ENCODE data around the gene GTPBP3.
A peak's percentile ranks its signal among the peaks of the same experiment; 100 is the strongest.

GTPBP3 gene

DNA sequence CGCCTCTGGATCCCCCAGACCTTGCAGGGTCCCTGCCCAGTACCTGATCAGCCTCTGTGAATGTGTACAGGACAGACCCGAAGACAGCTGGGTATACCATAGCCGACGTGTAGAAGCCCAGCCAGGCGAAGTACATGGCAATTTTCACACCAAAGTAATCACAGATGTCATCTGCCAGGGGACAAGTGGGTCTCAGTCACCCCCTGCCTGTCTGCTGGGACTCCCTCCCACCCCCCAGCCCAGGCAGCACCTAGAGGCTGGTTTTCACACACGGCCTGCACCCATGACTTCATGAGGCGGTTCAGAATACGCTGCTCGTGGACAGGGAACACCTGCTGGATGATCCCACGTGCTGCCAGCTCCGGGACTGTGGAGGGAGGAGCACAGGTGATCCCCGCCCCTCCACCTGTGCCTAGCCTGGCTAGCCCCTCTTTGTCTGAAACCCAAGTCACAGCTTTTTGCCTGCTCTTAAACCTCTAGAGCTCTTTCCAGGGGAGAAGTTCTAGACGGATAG, 6.3 kb upstream of the GTPBP3 start:
- H3K27me3 ChIP-seq (replicated peaks; ENCODE audit: control insufficient read depth, insufficient read depth, low read length): no peaks in the 10 kb centered on the region

DNA sequence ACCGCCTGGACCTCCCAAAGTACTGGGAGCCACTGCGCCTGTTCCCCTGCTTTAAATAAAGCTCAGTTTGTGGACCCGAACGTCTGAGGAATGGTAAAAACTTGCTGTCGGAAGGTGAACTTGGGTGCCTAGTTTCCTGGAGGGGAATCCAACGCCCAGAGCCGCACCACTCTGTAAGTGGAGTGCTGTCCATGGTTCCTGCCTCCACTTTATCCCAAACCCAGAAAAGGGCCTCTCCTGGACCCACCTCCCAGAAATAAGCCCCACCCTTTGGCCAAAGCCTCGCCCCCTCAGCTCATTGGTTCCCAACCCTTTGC, 5.0 kb upstream of the GTPBP3 start:
- no peak overlapping the region for H3K9ac ChIP-seq (ENCODE audit: low read length)
- H3K4me1 ChIP-seq (ENCODE audit: control insufficient read depth, insufficient read depth, low read length): peaks cover 6% of the 10 kb centered on the region
- DNase-seq (ENCODE audit: low read depth): no peak
- H3K9me3 ChIP-seq (ENCODE audit: control insufficient read depth, low read length): no peaks in the 10 kb centered on the region
- H3K27me3 ChIP-seq (replicated peaks; ENCODE audit: control insufficient read depth, insufficient read depth, low read length): no peaks in the 10 kb centered on the region
- H3K36me3 ChIP-seq (ENCODE audit: control insufficient read depth, insufficient read depth, low read length, severe bottlenecking): no peaks in the 10 kb centered on the region
- no peak overlapping the region for H3K4me3 ChIP-seq (ENCODE audit: low read length)

More for the DNA sequence above, 6.3 kb upstream of the GTPBP3 start:
- Histone ChIP-seq H3K9ac (ENCODE audit: low read length) (no peak overlapping the region), H3K4me3 (ENCODE audit: low read length) (no peak overlapping the region), H3K9me3 (ENCODE audit: control insufficient read depth, low read length) (no peaks in the 10 kb centered on the region), H3K4me1 (ENCODE audit: control insufficient read depth, insufficient read depth, low read length) (peaks cover 16% of the 10 kb centered on the region), H3K36me3 (ENCODE audit: control insufficient read depth, insufficient read depth, low read length, severe bottlenecking) (no peaks in the 10 kb centered on the region)
- DNase-seq (ENCODE audit: low read depth): no peak

DNA sequence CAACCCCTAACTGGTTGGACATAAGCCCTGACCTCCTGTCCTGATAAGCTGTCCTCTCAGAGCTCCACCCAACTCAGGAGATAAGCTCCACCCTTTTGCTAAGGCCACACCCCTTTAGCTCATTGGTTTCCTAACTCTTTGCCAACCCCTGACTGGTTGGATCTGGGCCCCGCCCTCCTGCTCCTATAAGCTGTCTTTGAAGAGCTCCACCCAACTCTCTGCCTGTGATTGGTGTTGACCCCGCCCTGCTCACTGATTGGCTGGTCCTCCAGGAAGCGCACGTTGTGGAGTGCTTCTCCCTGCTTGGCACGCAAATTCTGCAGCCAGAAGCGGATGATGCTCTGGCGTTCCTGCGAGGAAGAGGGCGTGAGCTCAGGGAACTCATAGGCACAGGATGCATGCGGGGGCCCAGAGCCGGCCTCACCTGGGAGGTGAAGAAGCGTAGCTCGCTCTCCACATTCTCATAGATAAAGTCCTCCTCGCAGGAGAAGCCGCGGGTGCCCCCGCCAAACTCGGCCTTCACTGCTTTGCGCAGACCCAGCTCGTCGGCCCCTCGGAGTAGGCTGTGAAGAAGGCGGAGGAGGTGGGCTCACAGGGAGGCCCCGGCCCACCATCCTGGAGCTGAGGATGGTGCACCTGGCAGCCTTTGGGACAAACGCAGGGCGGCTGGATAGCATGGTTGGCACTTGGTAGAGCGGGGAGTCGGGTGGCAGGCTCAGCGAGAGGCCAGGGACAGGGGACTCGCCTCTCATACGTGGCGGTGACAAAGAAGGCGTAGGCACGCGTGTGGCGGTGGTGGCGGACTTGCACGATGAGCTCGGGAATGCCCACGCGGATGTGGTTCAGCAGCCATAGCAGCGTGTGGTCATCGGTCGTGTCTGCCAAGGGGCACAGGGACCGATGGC, 4.4 kb upstream of the GTPBP3 start:
- H3K36me3 ChIP-seq (ENCODE audit: control insufficient read depth, insufficient read depth, low read length, severe bottlenecking): no peaks in the 10 kb centered on the region
- peak; percentile 39 for DNase-seq (ENCODE audit: low read depth)
- H3K9ac ChIP-seq (ENCODE audit: low read length): no peak overlapping the region
- no peaks in the 10 kb centered on the region for H3K9me3 ChIP-seq (ENCODE audit: control insufficient read depth, low read length)
- peaks cover 10% of the 10 kb centered on the region for H3K4me1 ChIP-seq (ENCODE audit: control insufficient read depth, insufficient read depth, low read length)
- no peak overlapping the region for H3K4me3 ChIP-seq (ENCODE audit: low read length)
- H3K27me3 ChIP-seq (replicated peaks; ENCODE audit: control insufficient read depth, insufficient read depth, low read length): no peaks in the 10 kb centered on the region

DNA sequence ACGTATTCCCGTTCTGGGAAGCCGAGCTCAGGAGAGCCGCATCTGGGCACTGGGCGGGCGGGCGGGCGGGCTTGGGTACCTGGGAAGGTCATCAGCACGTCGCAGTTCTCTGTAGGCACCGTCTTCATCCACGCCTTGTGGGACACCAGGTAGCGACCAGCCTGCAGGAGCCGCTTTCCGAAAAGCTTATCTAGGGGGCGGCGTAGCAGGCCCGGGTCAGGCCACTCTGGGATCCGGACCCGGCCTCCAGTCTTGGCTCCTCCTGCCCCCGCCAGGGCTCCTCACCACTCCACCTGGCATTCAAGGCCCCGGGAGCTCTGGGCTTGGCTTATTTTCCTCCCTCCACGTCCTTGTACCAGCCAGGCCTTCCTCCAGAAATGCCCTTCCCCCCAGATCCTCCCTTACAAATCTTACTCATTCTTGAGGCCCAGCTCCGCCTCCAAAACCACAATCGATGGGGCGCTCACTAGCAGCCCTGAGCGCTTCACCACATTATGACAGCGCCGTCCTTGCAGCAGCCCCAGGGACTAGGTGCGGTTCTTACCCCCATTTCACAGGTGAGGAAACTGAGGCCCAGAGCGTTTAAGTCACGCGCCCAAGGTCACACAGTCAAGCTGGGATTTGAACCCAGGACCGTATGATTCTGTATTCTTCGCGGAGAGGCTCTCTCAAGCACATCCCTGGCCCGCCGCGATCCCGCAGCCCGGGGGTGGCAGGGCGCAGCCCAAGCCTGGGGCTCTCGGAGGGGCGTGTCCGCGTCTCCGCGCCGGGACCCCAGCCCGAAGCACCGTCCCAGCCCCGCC, 3.5 kb upstream of the GTPBP3 start:
- peak overlapping the region; percentile 89 for H3K9ac ChIP-seq (ENCODE audit: low read length)
- H3K9me3 ChIP-seq (ENCODE audit: control insufficient read depth, low read length): no peaks in the 10 kb centered on the region
- peak overlapping the region; percentile 88 for H3K4me3 ChIP-seq (ENCODE audit: low read length)
- no peaks in the 10 kb centered on the region for H3K27me3 ChIP-seq (replicated peaks; ENCODE audit: control insufficient read depth, insufficient read depth, low read length)
- peaks cover 16% of the 10 kb centered on the region for H3K4me1 ChIP-seq (ENCODE audit: control insufficient read depth, insufficient read depth, low read length)
- no peaks in the 10 kb centered on the region for H3K36me3 ChIP-seq (ENCODE audit: control insufficient read depth, insufficient read depth, low read length, severe bottlenecking)
- DNase-seq (ENCODE audit: low read depth): peak; percentile 65

DNA sequence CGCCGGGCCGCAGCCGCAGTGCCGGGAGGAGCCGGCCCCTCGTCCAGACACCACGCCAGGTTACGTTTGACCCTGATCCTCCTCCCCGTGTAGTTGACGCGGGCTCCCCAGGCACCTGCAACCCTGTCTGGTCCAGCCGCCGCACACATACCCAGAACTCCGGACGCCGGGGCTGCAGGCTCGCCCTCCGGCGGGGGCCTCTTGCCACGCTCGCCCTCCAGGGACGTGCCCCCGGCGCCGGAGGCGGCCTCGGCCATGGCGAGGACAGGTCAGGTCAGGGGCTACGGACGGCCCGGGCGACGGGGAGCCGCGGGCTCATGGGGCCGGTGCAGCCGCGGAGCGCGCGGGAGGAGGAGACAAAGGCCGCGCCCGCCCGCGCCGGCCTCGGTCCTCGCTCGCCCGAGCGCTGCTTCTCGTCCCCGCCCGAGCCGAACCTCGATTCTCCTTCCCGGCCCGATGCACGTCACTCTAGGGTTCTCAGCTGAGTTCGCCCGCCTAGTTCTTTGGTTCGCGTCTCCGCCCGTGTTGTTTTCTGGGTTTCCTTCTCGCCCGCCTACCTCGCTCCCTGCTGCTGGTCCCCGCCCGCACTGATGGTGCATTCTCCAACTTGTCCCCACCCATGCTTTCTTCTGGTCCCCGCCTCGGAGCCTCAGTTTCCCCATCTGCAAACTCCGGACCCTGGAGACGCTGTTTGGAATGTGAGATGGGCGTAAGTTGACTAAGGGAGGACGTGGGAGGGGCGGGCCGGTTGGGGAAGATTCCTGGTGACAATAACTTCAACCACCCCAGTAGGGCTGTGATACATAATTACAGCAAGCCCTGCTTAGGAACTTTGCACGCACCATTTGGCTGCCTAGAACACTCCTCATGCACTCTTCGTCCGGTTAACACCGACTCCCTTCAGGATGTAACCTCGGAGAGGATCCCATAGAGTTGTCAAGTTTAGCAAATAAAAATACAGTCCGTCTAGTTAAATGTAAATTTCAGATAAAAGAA, 2.6 kb upstream of the GTPBP3 start, which contains the start of gene ANO8:
TSS of gene ANO8 (minus strand) at position 442 of the 996 bp plus-strand sequence. CDS start at position 257, 185 bp downstream.
- no peaks in the 10 kb centered on the region for H3K9me3 ChIP-seq (ENCODE audit: control insufficient read depth, low read length)
- peak within 1 kb of the TSS; percentile 89 for H3K9ac ChIP-seq (ENCODE audit: low read length)
- peaks cover 16% of the 10 kb centered on the region for H3K4me1 ChIP-seq (ENCODE audit: control insufficient read depth, insufficient read depth, low read length)
- H3K27me3 ChIP-seq (replicated peaks; ENCODE audit: control insufficient read depth, insufficient read depth, low read length): no peaks in the 10 kb centered on the region
- peak within 1 kb of the TSS; percentile 88 for H3K4me3 ChIP-seq (ENCODE audit: low read length)
- DNase-seq (ENCODE audit: low read depth): peak; percentile 99
- no peaks in the 10 kb centered on the region for H3K36me3 ChIP-seq (ENCODE audit: control insufficient read depth, insufficient read depth, low read length, severe bottlenecking)

DNA sequence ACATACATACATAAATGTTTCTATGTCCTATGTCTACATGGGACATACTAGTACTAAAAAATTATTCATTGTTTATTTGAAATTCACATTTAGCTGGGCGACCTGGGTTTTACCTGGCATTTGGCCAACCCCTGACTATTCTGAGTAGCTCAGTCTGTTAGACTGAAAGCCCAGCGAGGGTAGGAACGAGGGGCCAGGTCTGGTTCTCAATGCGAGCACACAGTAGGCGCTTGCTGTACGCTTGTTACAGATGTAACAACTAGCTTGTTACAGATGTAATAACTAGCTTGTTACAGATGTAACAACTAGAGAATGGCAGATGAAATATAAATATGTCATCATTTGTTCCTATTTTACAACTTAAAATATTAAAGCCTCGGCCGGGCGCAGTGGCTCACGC, 1.8 kb upstream of the GTPBP3 start:
- H3K36me3 ChIP-seq (ENCODE audit: control insufficient read depth, insufficient read depth, low read length, severe bottlenecking): no peaks in the 10 kb centered on the region
- H3K9ac ChIP-seq (ENCODE audit: low read length): peak overlapping the region; percentile 89
- no peaks in the 10 kb centered on the region for H3K9me3 ChIP-seq (ENCODE audit: control insufficient read depth, low read length)
- H3K4me3 ChIP-seq (ENCODE audit: low read length): peak overlapping the region; percentile 88
- H3K27me3 ChIP-seq (replicated peaks; ENCODE audit: control insufficient read depth, insufficient read depth, low read length): no peaks in the 10 kb centered on the region
- DNase-seq (ENCODE audit: low read depth): no peak
- peaks cover 16% of the 10 kb centered on the region for H3K4me1 ChIP-seq (ENCODE audit: control insufficient read depth, insufficient read depth, low read length)

DNA sequence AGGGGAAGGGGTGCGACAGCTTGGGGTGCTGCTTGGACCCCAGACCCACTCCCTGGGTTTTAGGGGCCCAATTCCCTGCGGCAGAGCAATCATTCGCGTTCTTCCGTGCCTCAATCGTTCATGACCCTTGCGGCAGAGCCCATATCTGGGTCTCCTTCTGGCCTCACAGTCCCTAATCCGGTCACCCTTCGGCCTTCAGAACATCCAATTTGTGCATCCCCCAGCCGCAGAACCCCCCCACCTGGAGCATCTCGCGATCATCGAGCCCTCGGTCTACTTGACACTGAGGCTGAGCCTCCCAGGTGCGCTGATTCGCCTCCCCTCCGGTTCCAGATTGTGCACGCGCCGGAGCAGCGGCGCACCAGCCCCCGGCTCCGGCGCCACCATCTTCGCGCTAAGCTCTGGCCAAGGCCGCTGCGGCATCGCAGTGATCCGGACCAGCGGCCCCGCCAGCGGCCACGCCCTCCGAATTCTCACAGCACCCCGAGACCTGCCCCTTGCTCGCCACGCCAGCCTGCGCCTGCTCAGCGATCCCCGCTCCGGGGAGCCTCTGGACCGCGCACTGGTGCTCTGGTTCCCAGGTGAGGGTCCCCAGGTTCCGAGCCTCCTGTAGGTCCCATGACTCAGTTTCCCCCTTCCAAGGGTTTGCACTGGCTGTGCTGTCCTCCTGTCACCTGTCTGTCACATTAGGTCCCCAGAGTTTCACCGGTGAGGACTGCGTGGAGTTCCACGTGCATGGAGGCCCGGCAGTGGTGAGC, 501 bp downstream of the GTPBP3 start:
- Histone ChIP-seq H3K4me3 (ENCODE audit: low read length) (peak overlapping the region; percentile 97), H3K9me3 (ENCODE audit: control insufficient read depth, low read length) (no peaks in the 10 kb centered on the region), H3K36me3 (ENCODE audit: control insufficient read depth, insufficient read depth, low read length, severe bottlenecking) (peaks cover 4% of the 10 kb centered on the region), H3K4me1 (ENCODE audit: control insufficient read depth, insufficient read depth, low read length) (peaks cover 16% of the 10 kb centered on the region), H3K27me3 (replicated peaks; ENCODE audit: control insufficient read depth, insufficient read depth, low read length) (no peaks in the 10 kb centered on the region), H3K9ac (ENCODE audit: low read length) (peak overlapping the region; percentile 94)
- peak; percentile 40 for DNase-seq (ENCODE audit: low read depth)

DNA sequence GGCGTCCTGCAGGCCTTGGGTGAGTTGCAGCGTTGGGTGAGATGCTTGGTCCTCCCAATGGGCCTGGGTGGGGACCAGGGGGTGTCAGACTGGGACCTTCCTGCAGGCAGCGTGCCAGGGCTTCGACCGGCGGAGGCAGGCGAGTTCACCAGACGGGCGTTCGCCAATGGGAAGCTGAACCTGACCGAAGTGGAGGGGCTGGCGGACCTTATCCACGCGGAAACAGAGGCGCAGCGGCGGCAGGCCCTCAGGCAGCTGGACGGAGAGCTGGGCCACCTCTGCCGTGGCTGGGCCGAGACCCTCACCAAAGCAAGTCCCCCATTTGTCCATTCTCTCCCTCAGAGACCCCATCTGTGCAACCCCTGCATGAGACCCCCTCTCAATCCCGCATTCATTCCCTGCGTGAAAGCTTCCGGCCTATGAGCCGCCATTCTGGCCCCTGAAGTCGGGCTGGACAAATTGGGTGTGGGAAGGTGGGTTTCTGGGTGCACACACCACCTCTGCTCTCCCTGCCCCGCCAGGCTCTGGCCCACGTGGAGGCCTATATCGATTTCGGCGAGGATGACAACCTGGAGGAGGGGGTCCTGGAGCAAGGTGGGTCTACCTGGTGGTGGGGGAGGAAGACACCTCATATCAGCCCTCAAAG, 1.2 kb downstream of the GTPBP3 start:
- peak overlapping the region; percentile 94 for H3K9ac ChIP-seq (ENCODE audit: low read length)
- peak overlapping the region; percentile 97 for H3K4me3 ChIP-seq (ENCODE audit: low read length)
- no peaks in the 10 kb centered on the region for H3K27me3 ChIP-seq (replicated peaks; ENCODE audit: control insufficient read depth, insufficient read depth, low read length)
- no peaks in the 10 kb centered on the region for H3K9me3 ChIP-seq (ENCODE audit: control insufficient read depth, low read length)
- no peak for DNase-seq (ENCODE audit: low read depth)
- H3K4me1 ChIP-seq (ENCODE audit: control insufficient read depth, insufficient read depth, low read length): peaks cover 16% of the 10 kb centered on the region
- H3K36me3 ChIP-seq (ENCODE audit: control insufficient read depth, insufficient read depth, low read length, severe bottlenecking): peaks cover 4% of the 10 kb centered on the region

DNA sequence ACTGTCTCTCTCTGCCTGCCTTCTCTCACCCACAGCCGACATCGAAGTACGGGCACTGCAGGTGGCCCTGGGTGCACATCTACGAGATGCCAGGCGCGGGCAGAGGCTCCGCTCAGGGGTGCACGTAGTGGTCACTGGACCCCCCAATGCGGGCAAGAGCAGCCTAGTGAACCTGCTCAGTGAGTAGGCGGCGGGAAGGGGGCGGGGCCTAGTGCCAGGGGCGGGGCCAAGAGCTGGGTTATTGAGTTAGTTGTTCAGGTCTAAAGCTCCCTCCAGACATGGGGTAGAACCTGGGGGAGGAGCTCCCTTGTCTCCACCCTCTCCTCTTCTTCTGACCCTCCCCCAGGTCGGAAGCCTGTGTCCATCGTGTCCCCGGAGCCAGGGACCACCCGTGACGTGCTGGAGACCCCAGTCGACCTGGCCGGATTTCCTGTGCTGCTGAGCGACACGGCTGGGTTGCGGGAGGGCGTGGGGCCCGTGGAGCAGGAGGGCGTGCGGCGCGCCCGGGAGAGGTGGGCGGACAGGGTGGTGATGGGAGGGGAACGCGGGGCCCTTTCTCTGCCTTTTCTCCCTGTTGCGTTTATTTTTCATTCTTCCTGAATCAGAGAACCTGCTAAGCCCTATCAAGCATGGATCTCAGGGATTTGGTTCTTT, 1.9 kb downstream of the GTPBP3 start:
- peaks cover 16% of the 10 kb centered on the region for H3K4me1 ChIP-seq (ENCODE audit: control insufficient read depth, insufficient read depth, low read length)
- H3K4me3 ChIP-seq (ENCODE audit: low read length): no peak overlapping the region
- DNase-seq (ENCODE audit: low read depth): no peak
- H3K36me3 ChIP-seq (ENCODE audit: control insufficient read depth, insufficient read depth, low read length, severe bottlenecking): peaks cover 4% of the 10 kb centered on the region
- H3K27me3 ChIP-seq (replicated peaks; ENCODE audit: control insufficient read depth, insufficient read depth, low read length): no peaks in the 10 kb centered on the region
- H3K9me3 ChIP-seq (ENCODE audit: control insufficient read depth, low read length): no peaks in the 10 kb centered on the region
- H3K9ac ChIP-seq (ENCODE audit: low read length): no peak overlapping the region

Measured in adipocyte (in vitro differentiated cells).